CD4-positive, alpha-beta T cell (primary cell): ENCODE measurements around the gene CERCAM. TPM values are rescaled to one million over a fixed set of nuclear protein-coding genes. Genes with fewer than 3 reads are reported as not detected.

Source experiments
- ATAC-seq: fragments of 200-7000 bp; cut with Tn5 transposase; one replicate; pipeline ENCODE4 v1.10.0; 2022; ENCODE audit warnings: mild to moderate bottlenecking; ENCODE audit not compliant: poor library complexity
- CTCF ChIA-PET: fragments of 350-600 bp; sonication (Branson Sonifier 250); formaldehyde crosslinking; loops from one replicate; lab custom pipeline; 2021; ENCODE audit warnings: antibody characterized with exemption, inconsistent platforms; lab: Charles Lee
- POLR2A ChIA-PET: fragments of 350-600 bp; sonication (Branson Sonifier 250); formaldehyde crosslinking; loops from one replicate; lab custom pipeline; 2021; ENCODE audit warnings: antibody characterized with exemption, inconsistent platforms; lab: Charles Lee
- DNase-seq, 14 experiments: peaks; one replicate each; pipeline ENCODE4 v3.0.0-alpha.2; 2013 to 2020; ENCODE audit warnings: mixed read lengths in 2 of 14
- H3K27ac ChIP-seq, 2 donors: one replicate each; pipeline versions ENCODE4 v1.5.1 to v1.7.0; 2013; ENCODE audit warnings: low read length in 2 of 2, low read depth in 1 of 2, mild to moderate bottlenecking in 1 of 2
- H3K27me3 ChIP-seq, 2 experiments: 1 replicate in 1 of 2; 2 replicates in 1 of 2; pipeline versions ENCODE4 v1.6.1 to v1.7.0; 2013; ENCODE audit warnings: low read length in 2 of 2, control low read depth in 1 of 2, mild to moderate bottlenecking in 1 of 2, moderate library complexity in 1 of 2; ENCODE audit not compliant: insufficient read depth in 2 of 2, control insufficient read depth in 1 of 2
- H3K36me3 ChIP-seq: one replicate; pipeline ENCODE4 v1.6.1; 2013; ENCODE audit warnings: low read length, control low read depth; ENCODE audit not compliant: insufficient read depth
- H3K4me1 ChIP-seq: one replicate; pipeline ENCODE4 v1.6.1; 2013; ENCODE audit warnings: low read length, control low read depth; ENCODE audit not compliant: insufficient read depth
- H3K4me3 ChIP-seq: one replicate; pipeline ENCODE4 v1.5.1; 2013; ENCODE audit warnings: mild to moderate bottlenecking, low read length, moderate library complexity
- H3K9me3 ChIP-seq, 2 experiments: 1 replicate in 1 of 2; 2 replicates in 1 of 2; pipeline versions ENCODE4 v1.6.1 to v1.7.0; 2013; ENCODE audit warnings: low read length in 2 of 2, mild to moderate bottlenecking in 2 of 2, control low read depth in 1 of 2, moderate library complexity in 1 of 2; ENCODE audit not compliant: control insufficient read depth in 1 of 2, insufficient read depth in 1 of 2
- H3K27ac Mint-ChIP-seq: one replicate; pipeline ENCODE4 v1.8.0; 2020; ENCODE audit warnings: mixed read lengths
- H3K27me3 Mint-ChIP-seq: one replicate; pipeline ENCODE4 v1.8.0; 2021; ENCODE audit warnings: mixed read lengths
- H3K36me3 Mint-ChIP-seq: one replicate; pipeline ENCODE4 v1.8.0; 2021; ENCODE audit warnings: low read depth, mixed read lengths
- H3K4me1 Mint-ChIP-seq: one replicate; pipeline ENCODE4 v1.8.0; 2021; ENCODE audit warnings: low read depth, mixed read lengths
- H3K4me3 Mint-ChIP-seq: one replicate; pipeline ENCODE4 v1.8.0; 2020; ENCODE audit warnings: mild to moderate bottlenecking, mixed read lengths
- H3K9me3 Mint-ChIP-seq: one replicate; pipeline ENCODE4 v1.8.0; 2020; ENCODE audit warnings: mixed read lengths
- CTCF ChIP-seq: fragments of 200-600 bp; IDR thresholded peaks from one replicate; pipeline ENCODE4 v1.8.0; 2022; ENCODE audit warnings: antibody characterized with exemption, mild to moderate bottlenecking
- intact Hi-C, 2 experiments: fragments of 100-400 bp; cut with DNase I in 1 of 2; cut with micrococcal nuclease in 1 of 2; formaldehyde crosslinking; loops; one replicate each; pipeline versions ENCODE4 v1.15.1 to v1.9.0; 2023 to 2025; cut with DNase I, micrococcal nuclease
- total RNA-seq, 174 experiments: library from RNA in 2 of 174; stranded (reverse) in 2 of 174; gene quantifications; one replicate each; pipeline ENCODE4 v1.2.3 and lab custom pipeline; 2021 to 2026

CERCAM gene
- total RNA-seq, 2 experiments from 2014 or later, result 0.30 to 0.31 TPM

- Histone ChIP-seq H3K9me3 (no peaks in the 10 kb centered on the region), H3K4me3 (no peak overlapping the region), H3K27ac (no peak overlapping the region), H3K4me1 (peaks cover 20% of the 10 kb centered on the region), H3K36me3 (peaks cover 30% of the 10 kb centered on the region), H3K27me3 (no peaks in the 10 kb centered on the region)
- no peaks in the 10 kb centered on the region for H3K9me3 Mint-ChIP-seq
- ChIA-PET CTCF (no interaction called here), POLR2A (no interaction called here)
- peaks cover 34% of the 10 kb centered on the region for H3K4me1 Mint-ChIP-seq
- no peak for TF ChIP-seq CTCF
- H3K27me3 Mint-ChIP-seq, result no peaks in the 10 kb centered on the region
- intact Hi-C loops, result loop anchor here (5.0 kb wide), 3 partner anchors 80 to 400 kb away; partner anchors contain the start of genes ODF2 (in 1 of the 2) and ZER1 (in 1 of the 2)
- DNase-seq (no peak), ATAC-seq (no peak)
- H3K36me3 Mint-ChIP-seq, result peaks cover 54% of the 10 kb centered on the region
- H3K4me3 Mint-ChIP-seq, result peak overlapping the region; percentile 97
- H3K27ac Mint-ChIP-seq, result peak overlapping the region; percentile 94
These were observed 47.9 kb upstream of the CERCAM start for GRCh38 chr9:128372784-128373183.

DNA sequence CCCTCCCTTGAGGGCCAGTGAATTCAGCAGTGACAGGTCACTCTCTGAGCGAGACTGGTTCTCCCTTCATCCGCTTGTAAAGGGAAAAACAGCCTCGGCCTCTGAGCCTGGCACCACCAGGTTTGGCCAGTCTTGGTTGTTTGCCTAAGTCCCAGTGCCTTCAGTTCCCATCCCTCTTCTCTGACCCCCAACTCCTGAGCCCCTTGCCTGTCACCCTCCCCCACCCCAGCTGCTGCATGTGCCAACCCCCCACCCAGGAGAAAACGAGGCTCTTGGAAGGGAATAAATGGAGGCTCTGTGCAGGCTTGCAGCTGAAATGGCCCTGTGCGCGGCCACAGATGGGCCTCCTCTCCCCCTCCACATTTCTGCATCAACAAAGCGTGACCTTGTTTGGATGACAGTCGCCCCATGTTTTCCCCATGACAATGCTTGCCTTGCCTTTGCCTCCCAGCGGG is 46.4 kb upstream of the CERCAM start:
- ChIA-PET CTCF (no interaction called here), POLR2A (no interaction called here)
- ATAC-seq (no peak), DNase-seq (no peak)
- Histone ChIP-seq H3K27ac (no peak overlapping the region), H3K36me3 (peaks cover 43% of the 10 kb centered on the region), H3K4me1 (peaks cover 20% of the 10 kb centered on the region), H3K27me3 (no peaks in the 10 kb centered on the region), H3K9me3 (no peaks in the 10 kb centered on the region), H3K4me3 (no peak overlapping the region)
- TF ChIP-seq CTCF, result no peak
- intact Hi-C loops, result loop anchor here (5.0 kb wide), 3 partner anchors 78 to 398 kb away; partner anchors contain the start of genes ODF2 (in 1 of the 2) and ZER1 (in 1 of the 2)
- Mint-ChIP-seq H3K27ac (no peak overlapping the region), H3K4me1 (peaks cover 34% of the 10 kb centered on the region), H3K9me3 (no peaks in the 10 kb centered on the region), H3K4me3 (no peak overlapping the region), H3K27me3 (no peaks in the 10 kb centered on the region), H3K36me3 (peaks cover 67% of the 10 kb centered on the region)

- Mint-ChIP-seq H3K27ac (no peak overlapping the region), H3K27me3 (no peaks in the 10 kb centered on the region), H3K4me1 (peaks cover 26% of the 10 kb centered on the region), H3K9me3 (no peaks in the 10 kb centered on the region), H3K36me3 (peaks cover 71% of the 10 kb centered on the region), H3K4me3 (no peak overlapping the region)
- H3K27ac ChIP-seq, result no peak overlapping the region
- no peaks in the 10 kb centered on the region for H3K9me3 ChIP-seq
- H3K27me3 ChIP-seq, result no peaks in the 10 kb centered on the region
- H3K4me3 ChIP-seq, result no peak overlapping the region
- no peak for TF ChIP-seq CTCF
- H3K4me1 ChIP-seq, result peaks cover 13% of the 10 kb centered on the region
- intact Hi-C loops, result no loop called here
- ChIA-PET POLR2A (no interaction called here), CTCF (interaction anchor here (1.4 kb wide), 1 partner anchor 14 kb away, joined by 4 read pairs; no protein-coding TSS in a partner anchor)
- DNase-seq (no peak), ATAC-seq (no peak)
- peaks cover 52% of the 10 kb centered on the region for H3K36me3 ChIP-seq
These were observed 44.8 kb upstream of the CERCAM start for GRCh38 chr9:128375865-128376264.
